Osteoblast (primary cell): ENCODE measurements around the gene MCF2L. TPM values are rescaled to one million over a fixed set of nuclear protein-coding genes. Genes with fewer than 3 reads are reported as not detected.

ENCODE experiments used
- DNase-seq: peaks from one replicate; pipeline ENCODE4 v3.0.0; 2011; ENCODE audit warnings: low spot score, mixed read lengths; ENCODE audit not compliant: insufficient read length; ENCODE audit errors: missing footprints
- H2AFZ ChIP-seq: 2 replicates; pipeline ENCODE4 v1.6.0; 2011; ENCODE audit warnings: mild to moderate bottlenecking, low read length
- H3K27ac ChIP-seq: 2 replicates; pipeline ENCODE4 v1.5.1; 2011; ENCODE audit warnings: mild to moderate bottlenecking, low read depth, low read length, moderate library complexity
- H3K27me3 ChIP-seq: 2 replicates; pipeline ENCODE4 v1.6.0; 2012; ENCODE audit warnings: mild to moderate bottlenecking, control low read depth, inconsistent platforms, low read length, moderate library complexity; ENCODE audit not compliant: insufficient read depth
- H3K36me3 ChIP-seq: 2 replicates; pipeline ENCODE4 v1.5.1; 2011; ENCODE audit warnings: mild to moderate bottlenecking, low read length, control low read depth, moderate library complexity; ENCODE audit not compliant: insufficient read depth
- H3K4me1 ChIP-seq: 2 replicates; pipeline ENCODE4 v1.5.1; 2011; ENCODE audit warnings: mild to moderate bottlenecking, low read length, control low read depth, moderate library complexity; ENCODE audit not compliant: insufficient read depth
- H3K4me2 ChIP-seq: 2 replicates; pipeline ENCODE4 v1.6.0; 2011; ENCODE audit warnings: mild to moderate bottlenecking, low read length; ENCODE audit not compliant: insufficient read depth
- H3K4me3 ChIP-seq: fragments of 200-600 bp; sonication (generic); 3 replicates; pipeline ENCODE4 v1.5.1; 2012; ENCODE audit warnings: mild to moderate bottlenecking, low read length, inconsistent platforms; ENCODE audit not compliant: insufficient read depth
- H3K79me2 ChIP-seq: 2 replicates; pipeline ENCODE4 v1.6.0; 2012; ENCODE audit warnings: mild to moderate bottlenecking, low read length, control low read depth, inconsistent platforms; ENCODE audit not compliant: insufficient read depth
- H3K9me3 ChIP-seq: 2 replicates; pipeline ENCODE4 v1.5.1; 2011; ENCODE audit warnings: low read depth, low read length, control low read depth
- H4K20me1 ChIP-seq: 2 replicates; pipeline ENCODE4 v1.6.0; 2012; ENCODE audit warnings: mild to moderate bottlenecking, low read length, control low read depth; ENCODE audit not compliant: insufficient read depth
- CTCF ChIP-seq: IDR thresholded peaks from 2 replicates; pipeline ENCODE4 v1.5.1; 2011; ENCODE audit warnings: mild to moderate bottlenecking, low read depth, low read length, moderate library complexity; ENCODE audit errors: extremely low read depth
- total RNA-seq: library from RNA; depleted of rRNA; stranded (reverse); fragments of >200 nt; gene quantifications from 2 replicates; pipeline ENCODE4 v1.2.3, GENCODE V29; 2012

MCF2L gene
- total RNA-seq, 1 donor = 6.5 TPM

- Histone ChIP-seq H4K20me1 (no peaks in the 10 kb centered on the region), H3K4me2 (no peak overlapping the region), H3K36me3 (no peaks in the 10 kb centered on the region), H3K4me3 (no peak overlapping the region), H3K9me3 (no peaks in the 10 kb centered on the region), H2AFZ (no peak overlapping the region), H3K79me2 (no peaks in the 10 kb centered on the region), H3K27ac (no peak overlapping the region), H3K4me1 (no peaks in the 10 kb centered on the region), H3K27me3 (peaks cover 54% of the 10 kb centered on the region)
- no peak for TF ChIP-seq CTCF
- no peak for DNase-seq
These were observed 15.2 kb upstream of the MCF2L start for GRCh38 chr13:112953591-112954487.

GRCh38 chr13:112954488-112955270 is 14.3 kb upstream of the MCF2L start:
- no peak for DNase-seq
- no peak overlapping the region for H3K27ac ChIP-seq
- H3K9me3 ChIP-seq = no peaks in the 10 kb centered on the region
- no peak overlapping the region for H3K4me2 ChIP-seq
- TF ChIP-seq CTCF = no peak
- no peaks in the 10 kb centered on the region for H4K20me1 ChIP-seq
- no peaks in the 10 kb centered on the region for H3K36me3 ChIP-seq
- H2AFZ ChIP-seq = no peak overlapping the region
- H3K27me3 ChIP-seq = peaks cover 56% of the 10 kb centered on the region
- no peaks in the 10 kb centered on the region for H3K4me1 ChIP-seq
- H3K79me2 ChIP-seq = no peaks in the 10 kb centered on the region
- H3K4me3 ChIP-seq = no peak overlapping the region

DNA sequence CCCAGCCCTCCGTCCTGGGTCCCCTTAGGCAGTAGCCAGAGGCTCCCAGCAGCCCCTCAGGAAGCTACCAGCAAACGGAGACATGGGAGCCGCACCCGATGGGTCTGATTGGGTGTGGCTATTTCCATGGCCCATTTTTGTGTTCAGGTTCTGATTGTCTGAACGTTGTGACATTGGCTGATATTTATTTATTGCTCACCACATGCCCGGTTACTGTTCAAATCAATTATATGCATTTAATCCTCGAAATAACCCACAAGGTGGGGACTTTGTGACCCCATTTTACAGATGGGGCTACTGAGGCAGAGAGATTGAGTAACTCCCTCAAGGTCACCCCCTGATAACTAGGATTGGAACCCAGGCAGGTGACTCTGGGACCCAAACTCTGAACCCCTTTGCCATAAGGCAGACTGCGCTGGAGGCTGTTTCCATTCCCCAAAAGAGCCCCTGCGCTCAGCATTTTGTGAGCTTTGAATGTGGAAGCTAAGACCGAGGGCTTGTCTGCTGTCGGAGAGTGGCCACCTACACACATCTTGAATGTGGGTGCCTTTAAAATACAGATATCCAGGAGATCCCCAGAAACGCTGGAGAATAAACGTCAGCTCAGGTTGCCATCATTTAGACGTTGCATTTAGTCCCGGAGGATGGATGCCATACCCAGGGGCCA is 13.6 kb upstream of the MCF2L start:
- H3K4me3 ChIP-seq = no peak overlapping the region
- no peaks in the 10 kb centered on the region for H3K9me3 ChIP-seq
- no peak overlapping the region for H2AFZ ChIP-seq
- H3K27ac ChIP-seq = no peak overlapping the region
- no peak overlapping the region for H3K4me2 ChIP-seq
- no peaks in the 10 kb centered on the region for H3K79me2 ChIP-seq
- peaks cover 50% of the 10 kb centered on the region for H3K27me3 ChIP-seq
- H3K36me3 ChIP-seq = no peaks in the 10 kb centered on the region
- H3K4me1 ChIP-seq = no peaks in the 10 kb centered on the region
- DNase-seq = no peak
- no peak for TF ChIP-seq CTCF
- no peaks in the 10 kb centered on the region for H4K20me1 ChIP-seq
